Fibroblast of lung (primary cell): ENCODE measurements around the gene EXOC2. TPM values are rescaled to one million over a fixed set of nuclear protein-coding genes. Genes with fewer than 3 reads are reported as not detected.

ENCODE experiments used
- polyA plus RNA-seq, 2 donors: library from polyadenylated mRNA; depleted of rRNA in 1 of 2; stranded (reverse) in 1 of 2; unstranded in 1 of 2; fragments of >200 nt; gene quantifications; 2 replicates each; pipeline ENCODE4 v1.2.1, GENCODE V29; 2011 to 2012; ENCODE audit warnings: missing spikeins in 1 of 2
- total RNA-seq: library from RNA; depleted of rRNA; stranded (reverse); fragments of >200 nt; gene quantifications from 2 replicates; pipeline ENCODE4 v1.2.1, GENCODE V29; 2014

The EXOC2 gene
- total and polyA plus RNA-seq, 2 donors (not counting 1 experiment from before 2014, with no cell fraction given), result 19.7 to 42.3 TPM

Other genes with a start within 250 kb of the EXOC2 start
- 0.77 and 1.2 TPM in 2 replicates for gene HUS1B, start 36.0 kb downstream of the EXOC2 start, total RNA-seq
- gene HUS1B, start 36.0 kb downstream of the EXOC2 start, polyA plus RNA-seq, result 0.08 and 0.11 TPM in 2 replicates